Islet precursor cell (in vitro differentiated cells): Measurements from ENCODE around the gene TNFAIP8L2.

Experiments
- DNase-seq: peaks from one replicate; pipeline ENCODE4 v3.0.0-alpha.2; 2018

TNFAIP8L2 gene

DNA sequence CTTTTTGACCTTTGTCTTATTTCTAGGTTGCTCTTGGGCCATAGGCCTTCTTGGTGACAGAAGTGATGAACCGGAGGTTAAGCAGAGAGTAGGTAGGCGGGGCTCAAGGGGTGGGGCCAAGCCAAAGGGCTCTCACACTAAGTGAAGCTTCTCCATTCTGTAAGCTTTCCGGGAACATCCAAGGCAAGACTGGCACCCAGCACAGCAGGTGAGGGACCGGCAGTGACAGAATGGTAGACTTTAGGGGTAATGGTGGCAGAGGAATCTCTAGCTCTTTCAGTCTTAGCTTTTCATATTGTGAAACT is at the start of gene TNFAIP8L2:
TNFAIP8L2 (plus strand) TSS at position 135 of the 305 bp plus-strand sequence. CDS start 2,049 bp downstream, outside the sequence.
- peak; percentile 52 for DNase-seq

DNA sequence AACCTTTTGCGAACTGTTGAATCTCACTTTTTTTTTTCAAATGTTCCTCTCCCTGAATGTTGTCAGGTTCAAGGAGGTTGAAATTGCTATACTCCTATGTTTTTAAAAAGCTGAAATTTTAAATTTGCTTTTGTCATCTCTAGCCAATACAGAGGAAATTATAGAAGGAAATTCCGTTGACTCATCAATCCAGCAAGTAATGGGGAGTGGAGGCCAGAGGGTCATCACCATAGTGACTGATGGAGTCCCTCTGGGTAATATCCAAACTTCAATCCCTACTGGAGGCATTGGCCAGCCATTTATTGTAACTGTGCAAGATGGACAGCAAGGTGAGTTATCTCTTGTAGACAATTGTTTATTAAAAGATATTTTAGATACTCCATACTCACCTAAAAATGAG is 49.6 kb upstream of the TNFAIP8L2 start:
- no peak for DNase-seq

DNA sequence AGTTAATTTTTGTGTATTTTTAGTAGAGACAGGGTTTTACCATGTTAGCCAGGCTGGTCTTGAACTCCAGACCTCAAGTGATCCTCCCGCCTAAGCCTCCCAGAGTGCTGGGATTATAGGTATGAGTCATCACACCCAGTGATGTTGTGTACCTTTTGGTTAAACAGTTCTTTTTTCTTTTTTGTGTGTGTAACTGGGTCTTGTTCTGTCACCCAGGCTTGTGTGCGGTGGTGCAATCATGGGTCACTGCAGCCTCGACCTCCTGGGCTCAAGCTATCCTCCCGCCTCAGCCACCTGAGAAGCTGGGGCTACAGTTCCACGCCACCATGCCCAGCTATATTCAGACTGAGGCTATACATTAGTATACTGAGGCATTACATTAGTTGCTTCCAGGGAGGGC is 48.1 kb upstream of the TNFAIP8L2 start:
- DNase-seq: no peak

DNA sequence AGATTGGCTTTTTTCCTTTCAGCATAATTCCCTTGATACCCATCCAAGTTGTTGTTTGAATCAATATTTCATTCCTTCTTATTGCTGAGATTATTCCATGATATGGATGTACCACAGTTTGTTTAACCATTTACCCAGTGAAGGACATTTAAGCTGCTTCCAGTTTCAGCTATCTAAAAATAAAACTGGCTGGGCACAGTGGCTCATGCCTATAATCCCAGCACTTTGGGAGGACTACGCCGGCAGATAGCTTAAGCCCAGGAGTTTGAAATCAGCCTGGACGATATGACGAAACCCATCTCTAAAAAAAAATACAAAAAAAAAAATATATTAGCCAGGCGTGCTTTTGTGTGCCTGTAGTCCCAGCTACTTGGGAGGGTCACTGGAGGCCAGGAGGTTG is 42.6 kb upstream of the TNFAIP8L2 start:
- DNase-seq: no peak

DNA sequence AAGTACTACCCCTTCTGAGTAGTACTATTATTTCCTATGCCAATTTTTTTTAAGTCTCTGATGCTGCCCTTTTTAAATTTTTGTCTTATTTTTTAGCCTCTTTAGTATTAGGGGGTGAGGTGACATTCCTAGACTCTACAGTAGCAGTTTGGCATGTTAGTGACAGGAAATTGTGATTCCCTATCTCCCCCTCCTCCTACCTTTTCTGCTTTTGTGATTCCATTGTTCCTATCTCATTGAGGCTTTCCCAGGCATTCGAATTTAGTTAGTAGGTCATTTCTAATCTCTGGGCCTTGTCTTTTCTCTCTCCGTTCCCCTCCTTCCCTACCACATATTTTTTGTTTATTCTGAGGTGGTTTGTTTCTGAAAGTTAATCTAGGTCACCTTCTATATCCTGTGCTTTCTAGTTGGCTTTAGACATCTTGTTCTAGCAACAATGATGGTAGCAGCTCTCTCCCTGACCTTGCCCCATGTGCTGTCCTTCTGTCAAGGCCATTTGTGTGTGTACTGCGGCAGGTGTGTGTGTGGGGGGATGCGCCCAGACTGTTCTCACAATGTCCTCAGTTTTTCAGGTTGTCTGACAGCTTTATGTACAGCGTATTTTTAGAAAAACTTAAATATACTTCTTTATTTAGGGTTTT is 31.6 kb upstream of the TNFAIP8L2 start:
- DNase-seq: no peak

DNA sequence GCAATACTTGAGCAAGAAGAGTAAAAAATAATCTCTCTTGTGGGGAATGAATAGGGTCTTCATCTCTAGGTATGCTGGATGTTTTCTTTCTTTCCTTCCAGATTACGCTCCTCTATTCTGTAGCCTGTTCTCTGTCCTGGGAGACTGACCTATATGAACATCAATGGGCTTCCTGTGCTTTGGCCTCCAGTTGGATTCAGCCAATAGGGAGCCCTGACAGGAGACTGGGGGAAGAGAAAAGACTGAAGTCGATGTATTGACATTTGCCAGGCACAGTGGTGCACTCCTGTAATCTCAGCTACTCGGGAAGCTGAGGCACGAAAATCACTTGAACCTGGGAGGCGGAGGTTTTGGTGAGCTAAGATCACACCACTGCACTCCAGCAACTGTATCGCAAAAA is 27.6 kb upstream of the TNFAIP8L2 start:
- DNase-seq: peak; percentile 82

DNA sequence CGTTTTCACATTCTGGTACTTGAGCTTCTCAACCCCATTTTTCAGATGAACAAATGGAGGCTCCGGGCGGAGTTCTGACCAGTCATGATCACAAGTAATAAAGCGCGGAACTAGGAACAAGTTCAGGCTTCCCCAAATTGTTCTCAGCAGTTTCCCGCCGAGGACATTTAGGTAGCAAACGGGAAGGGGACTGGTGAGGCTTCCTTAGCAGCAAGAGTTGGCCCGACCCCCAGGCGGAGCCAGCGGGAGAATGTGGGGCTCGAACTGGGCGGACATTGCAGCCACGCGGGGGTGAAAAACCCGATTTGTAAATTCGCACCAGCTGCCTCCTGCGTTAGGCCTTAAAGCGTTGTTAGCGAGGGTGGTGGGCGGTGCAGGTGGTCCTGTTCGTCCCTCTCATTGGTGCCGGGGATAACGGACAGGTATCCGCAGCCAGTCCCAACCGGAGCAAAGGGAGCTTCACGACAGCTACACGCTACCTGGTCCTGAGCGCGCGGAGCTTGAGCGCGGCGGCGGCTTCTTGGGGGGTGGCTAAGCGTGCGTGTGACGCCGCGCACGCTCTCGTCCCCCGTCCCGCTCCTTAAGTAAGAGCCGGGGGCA is 25.4 kb upstream of the TNFAIP8L2 start:
- peak; percentile 96 for DNase-seq

DNA sequence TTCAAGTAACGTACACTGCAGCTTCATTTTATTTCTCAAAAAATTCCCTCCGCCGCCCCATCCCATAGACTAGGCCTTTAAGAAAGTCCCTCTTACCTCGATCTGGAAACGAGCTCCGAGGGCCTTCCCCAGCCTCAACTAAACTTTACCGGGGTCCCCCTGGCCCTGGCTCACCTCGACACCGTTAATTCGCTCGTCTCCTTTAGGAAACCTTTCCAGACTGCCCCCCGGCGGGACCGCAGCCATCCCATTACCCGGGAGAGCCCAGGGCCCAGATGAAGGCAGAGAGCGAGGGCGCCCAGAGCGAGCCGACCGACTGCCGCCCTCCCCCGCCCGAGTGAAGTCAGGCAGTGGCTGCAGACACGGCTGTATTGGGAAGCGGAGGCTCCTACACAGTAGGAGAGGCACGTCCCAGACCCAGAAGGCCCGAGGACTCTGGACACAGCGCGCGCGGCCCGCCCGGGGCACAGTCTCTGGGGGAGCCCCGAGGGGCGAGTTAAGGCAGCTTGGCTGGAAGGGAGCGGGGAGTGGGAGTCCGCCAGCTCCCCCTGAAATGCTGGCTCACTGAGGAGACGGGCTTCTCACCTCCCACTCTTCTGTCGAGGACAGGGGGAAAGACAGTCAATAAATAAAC is 24.6 kb upstream of the TNFAIP8L2 start:
- DNase-seq: peak; percentile 83

DNA sequence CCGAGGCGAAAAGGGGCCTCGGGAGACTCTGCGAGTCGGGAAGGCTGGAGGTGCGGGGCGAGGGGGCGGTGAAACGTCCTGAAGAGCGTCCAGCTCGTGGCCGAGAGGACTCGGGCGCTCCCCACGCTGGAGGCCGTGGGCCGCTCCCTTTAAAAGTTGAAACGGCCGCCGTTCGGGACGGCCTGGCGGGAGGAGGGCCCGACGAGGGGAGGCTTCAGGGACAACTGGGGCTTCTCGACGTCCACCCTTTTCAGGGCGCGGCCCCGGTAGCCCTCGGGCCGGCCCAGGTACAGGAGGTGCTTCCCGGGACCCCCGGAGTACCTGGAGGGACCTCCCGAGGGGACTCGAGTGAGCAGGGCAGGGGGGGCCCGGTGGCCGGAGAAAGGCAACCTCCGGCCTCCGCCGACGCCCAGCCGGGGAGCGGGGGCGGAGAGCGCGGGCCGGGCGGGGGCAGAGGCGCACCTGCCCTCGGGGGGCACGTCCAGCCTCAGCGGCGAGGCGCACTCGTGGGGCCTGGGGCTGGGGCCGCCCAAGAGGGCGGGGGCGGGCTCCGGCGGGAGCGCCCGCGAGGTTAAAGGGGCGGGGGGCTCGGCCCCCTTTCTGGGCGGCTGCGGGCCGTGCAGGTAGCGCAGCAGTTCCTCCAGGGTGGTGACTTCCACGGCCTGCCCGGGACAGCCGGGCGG is 24.0 kb upstream of the TNFAIP8L2 start:
- peak; percentile 48 for DNase-seq

DNA sequence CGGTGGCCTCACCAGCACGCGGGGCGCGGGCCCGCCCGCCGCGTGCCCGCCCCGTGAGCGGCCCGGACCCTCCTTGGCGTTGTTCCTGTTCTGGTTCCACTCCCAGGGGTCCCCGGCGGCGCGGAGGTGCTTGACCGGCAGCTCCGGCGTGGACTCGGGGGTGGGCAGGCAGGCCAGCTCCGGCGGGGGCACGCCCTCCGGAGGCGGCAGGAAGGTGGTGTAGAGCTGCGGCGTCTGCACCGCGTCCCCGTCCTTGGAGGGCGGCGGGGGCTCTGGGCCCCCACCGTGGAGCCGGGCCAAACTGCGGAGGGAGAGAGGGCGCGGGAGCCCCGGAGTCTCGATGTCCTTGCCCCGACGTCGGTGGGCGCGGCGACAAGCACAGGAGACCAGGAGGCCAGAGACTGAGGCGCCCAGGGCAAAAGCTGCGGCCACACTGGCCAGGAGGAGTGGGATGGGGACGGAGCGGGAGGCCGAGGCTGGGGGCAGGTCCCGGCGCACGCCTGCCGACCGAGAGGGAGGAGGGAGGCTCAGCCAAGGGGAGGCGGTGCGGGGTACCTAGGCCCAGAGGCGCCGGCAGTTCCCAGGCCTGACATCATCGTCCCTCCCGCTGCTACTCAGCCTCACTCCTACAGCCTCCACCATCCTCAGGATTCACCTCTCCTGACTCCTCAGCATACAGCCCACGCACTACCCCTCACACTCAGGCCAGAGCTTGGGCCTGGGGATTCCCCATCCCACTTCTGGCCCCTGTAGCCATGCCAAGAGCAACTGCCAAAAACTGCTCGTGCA is 23.2 kb upstream of the TNFAIP8L2 start:
- peak; percentile 77 for DNase-seq

DNA sequence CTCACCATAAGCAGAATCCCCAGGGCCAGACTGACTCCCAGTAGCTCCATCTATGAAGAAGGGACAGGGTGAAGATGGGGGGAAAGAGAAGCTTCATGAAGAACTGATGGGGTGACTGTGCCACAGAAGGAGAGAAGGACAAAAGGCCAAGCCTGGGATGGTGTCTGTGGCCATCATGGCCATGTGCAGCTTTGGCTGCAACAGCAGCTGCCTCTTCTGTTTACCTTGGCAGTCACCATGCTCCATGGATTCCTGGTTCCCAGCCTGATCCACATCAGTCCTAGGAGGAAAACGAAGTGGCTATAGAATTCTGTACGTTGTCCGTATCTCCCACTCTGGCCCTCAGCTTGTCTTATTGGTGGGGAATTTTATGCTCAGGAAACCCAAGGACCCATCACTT is 22.1 kb upstream of the TNFAIP8L2 start:
- no peak for DNase-seq

DNA sequence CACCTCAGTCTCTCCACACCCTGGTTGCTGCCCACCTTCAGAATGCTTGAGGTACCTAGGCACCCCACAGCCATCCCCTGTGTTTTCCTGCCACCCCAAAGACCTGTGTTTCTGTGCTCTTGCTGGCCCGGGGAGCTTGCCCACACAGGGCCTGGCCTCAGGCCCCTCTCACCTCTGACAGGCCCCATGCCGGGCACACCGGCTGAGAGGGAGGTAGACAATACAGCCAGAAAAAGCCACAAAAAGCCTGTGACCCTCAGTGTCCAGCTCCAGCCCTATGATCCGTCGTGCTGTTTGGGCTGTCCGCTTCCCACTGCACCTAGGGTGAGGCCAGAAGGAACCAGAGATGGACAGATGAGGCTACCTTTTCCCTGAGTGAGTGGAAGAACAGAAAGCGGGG is 21.5 kb upstream of the TNFAIP8L2 start:
- no peak for DNase-seq

DNA sequence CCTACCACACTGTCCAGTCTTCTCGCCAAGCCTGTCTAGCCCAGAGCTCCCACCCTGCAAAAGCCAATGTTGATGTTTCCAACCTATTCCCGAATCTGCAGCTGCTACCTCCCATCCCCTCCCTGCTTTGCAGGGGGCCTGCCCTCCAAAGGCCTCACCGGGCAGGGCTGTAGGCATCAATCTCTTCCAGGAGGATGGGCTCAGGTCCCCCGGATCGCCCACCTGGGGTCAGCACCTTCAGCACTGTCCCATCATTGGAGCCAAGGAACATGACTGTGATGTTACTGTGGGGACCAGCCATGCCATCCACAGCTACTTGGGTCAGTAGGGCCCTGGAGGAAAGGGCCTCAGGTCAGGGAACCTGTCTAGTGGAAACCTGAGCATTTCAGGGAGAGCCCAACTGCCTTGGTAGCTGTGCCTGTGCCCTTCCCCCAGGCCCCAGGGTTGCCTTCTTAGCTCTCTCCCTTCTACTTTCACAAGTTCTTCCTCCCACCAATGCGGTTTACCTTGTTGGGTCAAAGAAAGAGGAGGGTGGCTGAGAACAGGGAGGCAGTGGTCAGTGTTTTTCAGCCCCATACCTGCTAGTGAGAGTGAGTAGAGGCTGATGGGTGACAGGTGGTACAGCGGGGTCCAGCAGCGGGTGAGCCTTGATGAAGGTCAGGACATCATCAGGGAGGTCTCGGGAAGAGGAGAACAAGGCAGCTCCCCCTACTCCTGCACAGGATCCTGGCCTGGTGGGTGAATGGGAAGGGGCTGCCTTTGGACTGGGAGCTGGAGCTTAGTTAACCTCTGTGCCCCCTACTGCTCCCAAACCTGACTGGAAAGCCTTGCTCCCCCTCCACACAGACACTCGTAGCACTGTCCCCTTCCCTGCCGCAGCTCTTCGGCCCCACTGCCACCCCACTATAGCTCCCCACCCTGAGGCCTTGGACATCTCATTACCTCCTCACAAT is 20.7 kb upstream of the TNFAIP8L2 start:
- peak; percentile 60 for DNase-seq

DNA sequence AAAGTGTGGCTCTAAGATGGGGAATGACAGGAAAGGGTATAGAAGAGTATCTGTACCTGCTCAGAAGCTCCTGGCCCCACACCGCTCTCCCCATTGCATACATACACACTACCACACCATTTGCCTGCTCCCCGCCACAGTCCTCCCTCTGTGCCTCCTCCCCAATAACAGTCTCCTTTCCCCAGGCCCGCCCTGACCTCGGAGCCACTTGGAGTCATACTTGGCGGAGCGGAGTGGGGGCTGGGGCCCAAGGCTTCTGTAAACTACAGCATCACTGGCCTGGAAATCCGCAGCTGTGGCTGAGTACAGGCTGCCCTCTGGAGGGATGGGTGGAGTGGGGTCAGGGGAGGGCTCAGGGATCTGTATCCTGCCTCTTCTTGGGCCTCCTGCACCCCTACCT is 18.7 kb upstream of the TNFAIP8L2 start:
- peak; percentile 49 for DNase-seq

DNA sequence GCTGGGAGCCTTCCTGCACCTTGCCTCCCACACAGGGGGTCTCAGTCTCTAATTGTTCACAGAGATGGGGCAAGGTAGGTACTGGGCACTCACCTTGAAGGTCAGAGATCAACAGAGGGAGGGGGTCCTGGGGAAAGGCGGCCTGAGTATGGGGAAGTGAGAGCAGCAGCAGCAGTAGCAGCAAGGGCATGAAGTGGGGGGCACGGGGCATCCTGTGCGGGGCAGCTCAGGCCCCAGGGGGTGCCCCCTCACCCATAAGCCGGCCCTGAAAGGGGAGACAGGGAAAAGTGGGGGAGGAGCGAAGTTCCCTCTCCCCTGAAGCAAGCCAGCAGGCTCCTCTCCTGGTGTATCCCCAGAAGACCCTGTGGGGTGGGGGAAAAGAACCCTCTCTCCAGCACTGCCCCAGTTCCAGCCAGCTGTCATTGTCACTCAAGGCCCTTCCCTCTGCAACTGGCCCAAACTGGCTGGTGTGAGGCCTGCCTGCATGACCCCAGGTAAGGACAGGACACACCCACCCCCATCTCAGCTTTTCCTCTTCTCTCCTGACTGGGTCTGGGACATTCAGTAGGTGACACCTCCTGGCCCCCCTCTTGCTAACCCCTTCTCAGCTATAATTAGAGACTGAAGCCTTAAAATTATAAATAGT is 13.9 kb upstream of the TNFAIP8L2 start:
- no peak for DNase-seq

DNA sequence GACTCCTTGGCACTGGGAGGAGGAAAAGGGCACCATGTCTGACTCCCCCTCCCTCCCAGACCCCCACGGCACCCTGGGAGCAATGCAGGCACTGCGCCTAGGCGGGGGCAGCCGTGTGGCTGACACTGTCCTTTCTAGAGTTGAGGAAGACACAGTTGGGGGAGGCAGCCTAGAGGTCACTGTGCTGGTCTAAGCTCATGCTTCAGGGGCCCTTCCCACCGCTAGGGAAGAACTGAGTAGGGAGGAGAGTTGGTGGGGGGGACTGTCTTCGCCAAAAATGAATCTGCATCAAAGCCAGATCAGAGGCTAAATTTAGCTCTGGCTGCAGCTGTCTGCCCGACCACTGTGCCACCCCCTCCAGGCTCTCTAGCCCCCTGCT is 13.4 kb upstream of the TNFAIP8L2 start:
- peak; percentile 50 for DNase-seq

DNA sequence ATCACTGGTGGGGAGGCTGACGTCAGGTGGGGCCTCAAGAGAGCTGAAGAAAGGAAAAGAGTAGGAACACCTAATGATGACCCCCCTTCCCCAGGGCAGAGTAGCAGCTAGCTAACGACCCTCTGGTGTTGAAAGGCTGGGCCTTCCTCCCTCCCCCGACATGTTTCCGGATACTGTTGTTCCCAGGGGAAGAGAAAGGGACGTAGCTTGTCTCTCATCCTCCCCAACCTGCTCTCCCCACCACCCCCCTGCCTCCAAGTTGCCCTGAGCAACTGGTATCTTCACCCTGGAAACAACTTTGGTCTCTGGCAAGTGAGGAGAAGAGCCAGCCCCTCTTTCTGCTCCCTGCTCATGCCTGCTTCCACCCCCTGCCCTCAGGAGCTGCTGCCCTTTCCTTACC is 12.5 kb upstream of the TNFAIP8L2 start:
- no peak for DNase-seq

DNA sequence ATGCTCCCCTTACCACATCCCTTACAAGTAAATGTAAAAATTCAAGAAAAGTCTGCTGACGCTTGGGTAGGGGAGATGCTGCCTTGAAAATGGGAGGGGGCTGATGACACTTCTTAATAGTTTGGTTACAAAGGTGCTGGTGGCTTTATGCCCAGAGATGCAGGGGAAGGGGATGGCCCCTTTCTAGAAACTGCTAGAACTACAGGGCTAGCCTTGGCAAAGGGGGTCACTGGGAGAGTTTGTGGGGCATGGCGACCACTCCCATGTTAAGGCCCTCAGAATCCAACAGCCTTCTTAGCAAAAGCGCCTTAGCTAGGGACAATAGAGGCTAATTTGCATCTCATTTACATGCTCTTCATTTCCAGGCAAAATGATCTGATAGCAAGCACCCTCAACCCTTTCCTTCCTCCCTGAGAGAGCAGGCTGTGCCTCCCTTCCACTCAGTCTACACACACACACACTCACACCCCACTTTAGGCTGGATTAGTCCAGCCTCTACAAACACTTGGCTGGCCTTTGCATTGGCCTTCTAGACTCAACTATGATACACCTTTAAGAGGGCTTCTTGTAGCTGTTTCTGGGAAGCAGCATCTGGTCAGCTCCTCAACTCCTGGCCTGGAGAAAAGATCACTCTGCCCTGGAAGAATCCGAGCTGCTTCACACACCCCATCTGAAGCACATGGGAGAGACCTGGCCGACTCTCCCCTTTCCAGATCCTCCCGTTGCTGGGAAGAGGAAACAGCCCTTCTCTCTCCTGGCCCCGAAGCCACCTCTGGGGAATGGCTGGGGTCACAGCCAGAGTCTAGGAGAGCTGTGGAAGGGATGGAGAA is 11.8 kb upstream of the TNFAIP8L2 start:
- DNase-seq: peak; percentile 49

DNA sequence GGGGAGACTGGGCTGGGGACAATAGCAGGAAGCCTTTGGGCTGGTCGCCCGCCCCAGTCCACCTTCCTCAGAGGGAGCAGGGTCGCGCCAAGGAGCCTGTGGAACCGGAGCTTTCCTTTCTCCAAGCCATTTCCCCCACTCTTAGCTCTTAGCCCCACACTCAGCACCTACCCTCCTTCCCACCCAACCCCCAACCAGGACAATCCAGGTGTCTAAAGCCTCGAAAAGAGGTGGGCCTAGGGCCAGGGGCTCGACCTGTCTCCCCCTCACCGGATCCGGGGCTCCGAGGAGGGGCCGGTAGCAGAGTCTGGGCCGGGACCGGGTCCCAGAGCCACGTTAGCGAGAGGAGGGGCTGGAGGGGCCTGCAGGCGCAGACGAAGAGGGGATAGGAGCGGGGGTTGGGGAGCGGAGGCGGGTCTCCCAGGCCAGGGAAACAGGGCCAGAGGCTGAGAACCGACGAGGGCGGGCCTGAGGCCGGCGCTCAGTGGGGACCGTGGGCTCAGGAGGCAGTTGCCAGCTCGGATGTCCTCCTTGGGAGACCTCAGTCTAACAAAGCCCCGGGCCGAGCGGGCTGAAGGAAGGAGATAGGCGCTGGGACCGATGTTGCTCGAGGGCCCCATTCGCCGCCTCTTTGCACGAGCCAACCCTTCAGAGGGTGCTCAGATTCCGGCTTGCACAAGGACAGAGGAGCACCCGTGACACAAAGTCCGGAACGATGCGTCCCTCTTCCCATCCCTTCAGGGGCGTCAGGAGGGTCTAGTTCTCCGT is 11.0 kb upstream of the TNFAIP8L2 start:
- peak; percentile 63 for DNase-seq

DNA sequence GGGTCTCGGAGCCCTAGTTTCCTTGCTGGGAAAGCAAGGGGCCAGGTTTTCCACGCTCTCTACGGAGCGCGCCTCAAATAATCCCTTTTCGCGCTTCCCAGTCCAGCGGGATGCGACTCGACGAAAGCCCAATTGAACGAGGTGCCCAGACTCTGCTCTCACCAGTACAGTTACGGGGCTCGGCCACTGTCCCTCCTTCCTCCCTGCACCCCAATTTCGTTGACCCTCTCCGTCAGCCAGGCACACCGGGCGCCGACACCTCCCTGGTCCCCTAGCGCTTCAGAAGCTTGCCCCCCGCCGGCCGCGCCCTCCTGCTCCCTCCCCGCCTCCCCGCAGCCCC is 10.4 kb upstream of the TNFAIP8L2 start:
- no peak for DNase-seq
